Activated CD4-positive, CD25-positive, alpha-beta regulatory T cell treated with anti-CD3 and anti-CD28 coated beads, Interleukin-2, amount 50 U/mL, for 72 hours (primary cell): ENCODE data around the gene SH2D2A.
A peak's percentile ranks its signal among the peaks of the same experiment; 100 is the strongest.

Source experiments
- DNase-seq: peaks from one replicate; pipeline ENCODE4 v3.0.0; 2021

SH2D2A gene

GRCh38 chr1:156802421-156802935 lies 14.2 kb downstream of the SH2D2A start:
- no peak for DNase-seq

DNA sequence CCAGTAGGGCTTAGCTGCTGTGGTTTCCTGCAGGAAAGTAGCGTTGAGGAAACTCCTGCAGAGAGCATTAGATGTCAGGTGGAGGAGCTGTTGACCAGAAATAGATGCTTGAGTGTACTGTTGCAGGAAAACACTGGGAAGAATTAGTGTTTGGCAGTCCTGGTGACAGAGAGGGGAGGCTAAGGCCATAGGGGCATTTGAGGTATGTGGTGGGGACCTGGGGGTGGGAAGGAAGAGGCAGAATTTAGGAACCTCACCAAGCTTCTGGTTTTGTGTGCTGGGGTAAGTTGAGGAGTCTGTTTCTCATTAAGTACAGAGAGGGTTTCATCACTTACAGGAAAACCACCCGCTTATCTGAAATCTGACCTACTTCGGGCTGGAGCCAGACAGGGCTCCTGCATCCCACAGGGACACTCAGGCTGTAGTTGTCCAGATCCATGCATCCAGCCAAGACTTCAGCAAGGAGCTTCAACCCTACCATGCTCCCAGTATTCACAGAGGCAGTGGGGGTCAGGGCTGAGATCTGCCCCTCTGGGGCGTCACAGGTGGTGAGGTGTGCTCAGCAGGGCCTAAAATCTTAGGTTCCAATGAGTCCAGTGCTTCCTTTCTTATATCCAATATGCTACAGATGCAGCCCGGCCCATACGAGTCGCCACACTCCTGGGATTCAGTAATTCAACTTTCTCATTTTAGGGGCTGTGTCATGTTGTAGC lies 15.1 kb downstream of the SH2D2A start:
- DNase-seq: no peak

DNA sequence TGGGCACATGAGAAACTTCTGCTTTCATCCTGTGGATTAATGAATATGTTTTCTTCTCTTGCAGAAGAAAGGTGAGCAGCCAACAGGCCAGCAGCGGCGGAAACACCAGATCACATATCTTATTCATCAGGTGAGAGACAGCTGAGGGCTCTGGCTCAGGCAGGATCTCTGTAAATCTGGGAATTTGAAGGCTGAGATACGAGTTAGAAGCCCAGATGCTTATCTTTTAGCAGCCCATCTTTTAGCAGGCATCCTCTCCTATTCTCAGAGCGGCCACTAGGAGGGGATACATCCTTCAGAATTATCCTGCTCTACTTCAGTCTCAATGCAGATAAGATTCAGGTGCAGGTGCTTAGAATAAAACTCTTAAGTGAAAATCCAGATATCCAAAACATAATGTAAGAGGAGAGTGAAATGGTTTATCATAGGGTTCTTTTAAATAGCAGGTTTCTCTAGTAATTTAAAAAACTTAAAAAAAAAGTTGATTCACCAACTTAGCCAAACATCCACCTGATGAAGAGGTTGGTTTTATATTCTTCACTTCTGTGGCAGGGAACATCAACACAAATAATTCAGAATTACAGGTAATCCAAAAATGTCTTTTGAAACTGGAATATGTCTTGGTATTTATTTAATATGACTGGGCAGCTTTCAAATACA lies 19.3 kb downstream of the SH2D2A start:
- peak; percentile 42 for DNase-seq

- DNase-seq: no peak
Observed at GRCh38 chr1:156796340-156797097, 20.1 kb downstream of the SH2D2A start.

DNA sequence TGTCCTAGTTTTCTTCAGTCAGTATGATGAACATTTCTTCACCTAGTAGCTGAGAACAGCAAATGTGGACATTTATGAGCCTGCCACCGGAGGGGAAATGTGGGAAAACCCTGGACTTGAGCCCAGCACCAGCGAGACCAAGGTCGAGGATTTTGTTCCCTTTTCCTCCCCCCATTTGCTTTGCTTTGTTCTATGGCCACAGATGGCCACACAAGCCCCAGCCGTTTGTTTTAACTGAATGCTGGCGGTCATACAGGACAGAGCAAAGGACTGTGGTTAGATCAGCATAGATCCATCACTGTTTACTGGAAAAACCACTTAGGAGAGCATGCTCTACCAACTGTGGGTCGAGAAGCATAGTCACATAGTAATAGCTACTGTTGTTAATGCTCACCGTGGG lies 20.9 kb downstream of the SH2D2A start:
- no peak for DNase-seq

GRCh38 chr1:156795374-156795733 lies 21.3 kb downstream of the SH2D2A start:
- DNase-seq: no peak

DNA sequence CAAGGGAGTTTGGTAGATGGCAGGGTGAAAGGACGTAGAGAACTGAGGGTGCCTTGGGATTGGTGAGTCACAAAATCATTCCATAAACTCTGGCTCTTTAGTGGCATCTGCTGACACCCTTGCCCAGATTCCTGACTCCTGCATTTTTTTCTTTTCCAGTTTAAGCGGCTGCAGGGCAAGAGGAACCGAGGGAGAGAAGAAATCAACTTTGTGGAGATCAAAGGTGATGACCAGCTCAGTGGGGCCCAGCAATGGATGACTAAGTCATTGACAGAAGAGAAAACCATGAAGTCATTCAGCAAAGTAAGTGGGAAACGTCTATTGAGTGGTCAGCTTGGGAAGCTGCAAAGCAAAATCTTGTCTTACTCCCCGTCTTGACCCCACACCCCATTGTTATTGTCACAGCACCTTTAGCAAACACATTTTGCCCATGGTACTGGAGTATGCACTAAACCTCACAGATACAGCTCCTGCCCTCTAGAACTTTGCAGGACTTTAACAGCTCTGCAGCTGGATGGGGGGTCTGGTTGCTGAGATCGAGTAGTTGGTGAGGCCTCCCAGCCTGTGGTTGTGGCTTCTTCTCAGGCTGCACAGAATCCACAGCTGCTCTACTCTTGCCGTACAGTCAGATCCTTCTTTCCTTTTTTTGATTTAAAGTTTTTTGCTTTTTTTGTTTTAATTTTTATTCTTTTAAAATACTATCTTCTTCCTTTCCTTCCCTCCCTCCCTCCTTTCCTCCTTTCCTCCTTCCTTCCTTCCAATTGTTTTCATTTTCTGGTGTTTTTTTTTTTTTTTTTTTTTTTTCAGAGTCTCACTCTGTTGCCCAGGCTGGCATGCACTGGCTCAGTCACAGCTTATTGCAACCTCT lies 21.9 kb downstream of the SH2D2A start:
- DNase-seq: no peak

DNA sequence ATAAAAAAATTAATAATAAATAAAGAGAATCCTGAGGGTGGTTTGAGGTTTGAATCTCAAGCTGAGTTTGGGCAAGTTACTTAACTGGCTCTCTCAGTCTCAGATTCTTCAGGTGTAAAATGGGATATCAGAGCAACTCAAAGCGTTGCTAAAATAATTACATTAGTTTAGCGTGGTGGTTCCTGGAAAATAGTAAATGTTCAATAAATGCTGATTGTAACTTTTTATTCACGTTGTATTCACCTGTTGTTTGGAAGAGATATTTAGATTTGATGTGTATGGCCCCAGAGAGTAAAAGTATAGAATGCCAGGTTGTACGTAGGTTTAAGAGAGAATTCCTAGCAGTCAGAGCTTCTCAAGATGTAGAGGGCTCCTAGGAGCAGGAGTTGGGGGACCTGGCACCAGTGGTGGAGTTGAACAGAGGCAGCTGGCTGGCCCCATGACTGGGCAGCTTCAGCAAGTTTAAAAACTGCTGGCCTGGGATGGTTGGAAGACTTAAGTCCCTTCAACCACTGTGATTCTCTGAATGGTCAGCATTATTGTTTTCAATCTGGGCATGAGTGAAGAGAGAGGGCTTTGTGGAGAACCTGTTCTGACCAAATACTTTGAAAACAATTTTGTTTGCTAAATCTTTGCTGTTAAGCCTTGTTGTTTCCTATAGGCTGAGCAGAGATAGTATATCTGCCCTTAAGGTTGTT lies 26.9 kb downstream of the SH2D2A start:
- DNase-seq: no peak

- no peak for DNase-seq
Observed at GRCh38 chr1:156788136-156788535, 28.5 kb downstream of the SH2D2A start.

- no peak for DNase-seq
Observed at GRCh38 chr1:156786640-156787039, 30.0 kb downstream of the SH2D2A start.

DNA sequence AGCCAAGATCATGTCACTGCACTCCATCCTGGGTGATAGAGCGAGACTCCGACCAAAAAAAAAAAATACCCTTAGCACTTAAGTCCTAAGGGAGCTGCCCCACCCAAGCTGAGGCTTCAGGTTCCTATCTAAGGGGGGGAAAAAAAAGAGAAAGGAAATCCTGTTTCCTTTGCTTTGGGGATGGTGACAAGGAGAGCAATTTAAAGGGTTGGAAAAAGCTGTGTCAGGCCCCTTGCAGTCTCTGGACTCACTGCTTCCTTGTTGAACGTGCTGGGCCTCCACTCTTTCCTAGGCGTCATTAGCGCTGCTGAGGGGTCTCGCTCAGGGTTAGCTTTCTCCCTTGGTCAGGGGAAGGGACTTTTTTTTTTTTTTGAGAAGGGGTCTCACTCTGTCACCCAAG lies 31.2 kb downstream of the SH2D2A start:
- DNase-seq: no peak

- no peak for DNase-seq
Observed at GRCh38 chr1:156781585-156782186, 35.0 kb downstream of the SH2D2A start.

- no peak for DNase-seq
Observed at GRCh38 chr1:156777573-156777972, 39.1 kb downstream of the SH2D2A start.

GRCh38 chr1:156776942-156777341 lies 39.7 kb downstream of the SH2D2A start:
- DNase-seq: no peak

DNA sequence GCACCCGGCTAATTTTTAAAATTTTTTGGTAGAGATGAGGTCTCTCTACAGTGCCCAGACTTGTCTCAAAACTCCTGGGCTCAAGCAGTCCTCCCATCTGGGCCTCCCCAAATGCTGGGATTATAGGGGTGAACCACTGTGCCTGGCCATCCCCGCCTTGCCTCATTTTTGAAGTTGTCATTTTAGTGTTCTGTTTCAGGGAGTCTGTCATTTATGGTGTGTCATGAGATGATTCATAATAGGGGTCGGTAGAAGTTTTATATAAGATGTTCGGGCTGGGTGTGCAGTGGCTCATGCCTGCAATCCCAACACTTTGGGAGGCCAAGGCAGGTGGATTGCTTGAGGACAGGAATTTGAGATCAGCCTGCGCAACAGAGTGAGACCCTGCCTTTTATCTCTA lies 40.8 kb downstream of the SH2D2A start:
- DNase-seq: no peak

GRCh38 chr1:156773607-156774006 lies 43.0 kb downstream of the SH2D2A start:
- DNase-seq: no peak

- DNase-seq: no peak
Observed at GRCh38 chr1:156772728-156773497, 43.7 kb downstream of the SH2D2A start.

- no peak for DNase-seq
Observed at GRCh38 chr1:156772222-156772621, 44.4 kb downstream of the SH2D2A start.

DNA sequence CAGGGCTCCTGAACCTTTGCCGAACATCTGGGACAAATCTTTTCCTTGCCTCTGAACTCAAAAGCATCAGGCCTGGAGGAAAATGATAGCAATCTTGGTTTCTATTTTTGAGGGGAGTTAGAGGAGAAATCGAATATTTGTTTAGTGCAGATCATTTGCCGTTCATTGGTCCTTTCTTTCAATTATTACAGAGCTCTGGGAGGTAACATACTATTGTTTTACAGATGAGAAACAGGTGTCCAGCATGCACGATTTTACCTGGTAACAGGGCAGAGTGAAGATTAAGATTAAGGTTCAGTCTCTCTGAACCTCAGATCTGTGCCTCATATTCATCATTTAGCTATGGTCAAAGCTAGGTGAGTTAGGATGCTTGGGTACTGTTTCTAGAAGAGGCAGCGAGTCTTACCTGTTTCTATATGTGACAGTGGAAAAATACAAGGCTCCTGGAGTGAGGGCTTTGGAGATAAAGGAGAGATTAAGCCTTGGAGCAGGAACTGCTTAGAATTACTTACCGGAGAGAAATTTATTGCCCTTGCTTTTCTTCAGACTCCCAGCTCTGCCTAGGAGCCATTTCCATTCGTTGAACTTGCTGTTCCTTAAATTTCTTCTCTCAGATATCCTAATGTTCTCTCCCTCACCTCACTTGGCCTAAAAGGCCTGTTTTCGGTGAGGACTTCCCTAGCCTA lies 47.9 kb downstream of the SH2D2A start:
- DNase-seq: no peak

DNA sequence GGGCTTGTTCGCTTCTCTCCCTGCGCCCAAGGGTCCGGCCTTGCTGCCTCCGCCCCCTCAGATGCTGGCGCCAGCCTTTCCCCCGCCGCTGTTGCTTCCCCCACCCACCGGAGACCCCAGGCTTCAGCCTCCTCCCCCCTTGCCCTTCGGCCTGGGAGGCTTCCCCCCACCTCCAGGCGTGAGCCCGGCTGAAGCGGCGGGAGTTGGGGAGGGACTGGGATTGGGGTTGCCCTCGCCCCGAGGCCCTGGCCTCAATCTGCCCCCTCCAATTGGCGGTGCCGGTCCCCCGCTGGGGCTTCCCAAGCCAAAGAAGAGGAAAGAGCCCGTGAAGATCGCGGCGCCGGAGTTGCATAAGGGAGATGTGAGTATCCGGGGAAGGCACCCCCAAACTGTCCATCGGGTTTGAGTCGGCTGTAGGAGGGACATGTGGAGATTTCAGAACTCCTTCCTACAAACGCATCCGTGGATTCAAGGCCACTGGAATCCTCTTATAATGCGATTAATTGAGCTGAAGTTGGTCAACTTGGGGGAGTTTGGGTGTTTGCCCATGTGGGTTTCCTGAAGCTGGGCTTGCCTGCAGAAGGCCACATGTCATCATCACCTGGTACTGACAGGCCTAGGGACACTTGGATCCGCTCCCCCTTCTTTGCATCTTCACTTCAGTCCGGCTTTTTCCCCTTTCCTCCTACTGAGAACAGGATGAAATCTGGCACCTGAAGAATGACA lies 48.6 kb downstream of the SH2D2A start:
- DNase-seq: peak; percentile 55
